PC-3 (cell line): Measurements from ENCODE around the gene COLEC12. TPM values are rescaled to one million over a fixed set of nuclear protein-coding genes. Genes with fewer than 3 reads are reported as not detected.

Experiments used
- ATAC-seq: fragments of 200-7000 bp; cut with Tn5 transposase; 2 replicates; pipeline ENCODE4 v1.9.1; 2020; ENCODE audit warnings: mild to moderate bottlenecking, moderate library complexity
- BruUV-seq: library from RNA; stranded (reverse); fragments of 400-500 nt; replicated peaks from 2 replicates; lab custom pipeline; 2021; lab: Mats Ljungman, UMichigan
- CTCF ChIA-PET: fragments of 300-600 bp; sonication (Branson Sonifier 250); formaldehyde crosslinking; loops from one replicate; lab custom pipeline; 2022; ENCODE audit warnings: antibody characterized with exemption; lab: Charles Lee
- POLR2A ChIA-PET: fragments of 300-600 bp; sonication (Branson Sonifier 250); formaldehyde crosslinking; loops from one replicate; lab custom pipeline; 2022; ENCODE audit warnings: antibody characterized with exemption; ENCODE audit not compliant: unreplicated experiment; lab: Charles Lee
- DNase-seq: peaks from one replicate; pipeline ENCODE4 v3.0.0-alpha.2; 2015
- H2AFZ ChIP-seq: fragments of 300-600 bp; sonication (generic); 2 replicates; pipeline ENCODE4 v1.6.0; 2016; ENCODE audit warnings: antibody characterized with exemption, low read length
- H3F3A ChIP-seq: fragments of 300-600 bp; sonication (generic); one replicate; pipeline ENCODE4 v1.6.0; 2017; ENCODE audit warnings: antibody characterized with exemption, low read length, control low read depth, mild to moderate bottlenecking; ENCODE audit not compliant: unreplicated experiment
- H3K27ac ChIP-seq: fragments of 300-600 bp; sonication (generic); 2 replicates; pipeline ENCODE4 v1.5.1; 2016; ENCODE audit warnings: mild to moderate bottlenecking, low read length
- H3K27me3 ChIP-seq: fragments of 300-600 bp; sonication (generic); 2 replicates; pipeline ENCODE4 v1.6.1; 2016; ENCODE audit warnings: low read length, mixed read lengths
- H3K36me3 ChIP-seq: fragments of 300-600 bp; sonication (generic); 2 replicates; pipeline ENCODE4 v1.6.1; 2016; ENCODE audit warnings: low read depth, mixed run types, low read length, mixed read lengths
- H3K4me1 ChIP-seq: fragments of 300-600 bp; sonication (generic); 2 replicates; pipeline ENCODE4 v1.5.1; 2016; ENCODE audit warnings: low read length; ENCODE audit not compliant: insufficient read depth
- H3K4me2 ChIP-seq: fragments of 300-600 bp; sonication (generic); 2 replicates; pipeline ENCODE4 v1.6.0; 2016; ENCODE audit warnings: low read length
- H3K4me3 ChIP-seq: fragments of 300-600 bp; sonication (generic); 2 replicates; pipeline ENCODE4 v1.5.1; 2016; ENCODE audit warnings: mild to moderate bottlenecking, low read length, mixed read lengths
- H3K79me2 ChIP-seq: fragments of 300-600 bp; sonication (generic); 2 replicates; pipeline ENCODE4 v1.6.1; 2017; ENCODE audit warnings: low read length, mixed read lengths
- H3K9ac ChIP-seq: fragments of 300-600 bp; sonication (generic); 2 replicates; pipeline ENCODE4 v1.6.0; 2016; ENCODE audit warnings: mild to moderate bottlenecking, low read length
- H3K9me2 ChIP-seq: fragments of 300-600 bp; sonication (generic); replicated peaks from 2 replicates; pipeline ENCODE4 v1.6.1; 2016; ENCODE audit warnings: mixed run types, low read length, mixed read lengths
- H3K9me3 ChIP-seq: fragments of 300-600 bp; sonication (generic); 2 replicates; pipeline ENCODE4 v1.6.1; 2016; ENCODE audit warnings: low read length, mixed read lengths
- H4K20me1 ChIP-seq: fragments of 300-600 bp; sonication (generic); 2 replicates; pipeline ENCODE4 v1.6.1; 2016; ENCODE audit warnings: low read length, mixed read lengths
- EZH2 ChIP-seq: fragments of 300-600 bp; sonication (generic); IDR thresholded peaks from one replicate; pipeline ENCODE4 v1.6.1; 2017; ENCODE audit warnings: antibody characterized with exemption, mild to moderate bottlenecking, low read length; ENCODE audit not compliant: unreplicated experiment
- EZH2phosphoT487 ChIP-seq: fragments of 300-600 bp; sonication (generic); IDR thresholded peaks from 2 replicates; pipeline ENCODE4 v1.6.1; 2018; ENCODE audit warnings: mild to moderate bottlenecking, antibody characterized with exemption, low read length, borderline replicate concordance
- intact Hi-C: fragments of 100-400 bp; cut with micrococcal nuclease; formaldehyde crosslinking; loops from 2 replicates; pipeline ENCODE4 v1.9.0; 2023
- total RNA-seq: library from RNA; depleted of rRNA; stranded (reverse); fragments of >200 nt; gene quantifications from 2 replicates; pipeline ENCODE4 v1.2.3, GENCODE V29; 2014
- TF ChIP-seq, protein P1 (sequence below): fragments of 300-600 bp; sonication (generic); conservative IDR thresholded peaks from 2 replicates; pipeline ENCODE4 v1.5.1; 2017; ENCODE audit warnings: antibody characterized with exemption, low read depth, mild to moderate bottlenecking, low read length

The COLEC12 gene
- total RNA-seq, 1 experiment from 2014 or later = 0.04 TPM

DNA sequence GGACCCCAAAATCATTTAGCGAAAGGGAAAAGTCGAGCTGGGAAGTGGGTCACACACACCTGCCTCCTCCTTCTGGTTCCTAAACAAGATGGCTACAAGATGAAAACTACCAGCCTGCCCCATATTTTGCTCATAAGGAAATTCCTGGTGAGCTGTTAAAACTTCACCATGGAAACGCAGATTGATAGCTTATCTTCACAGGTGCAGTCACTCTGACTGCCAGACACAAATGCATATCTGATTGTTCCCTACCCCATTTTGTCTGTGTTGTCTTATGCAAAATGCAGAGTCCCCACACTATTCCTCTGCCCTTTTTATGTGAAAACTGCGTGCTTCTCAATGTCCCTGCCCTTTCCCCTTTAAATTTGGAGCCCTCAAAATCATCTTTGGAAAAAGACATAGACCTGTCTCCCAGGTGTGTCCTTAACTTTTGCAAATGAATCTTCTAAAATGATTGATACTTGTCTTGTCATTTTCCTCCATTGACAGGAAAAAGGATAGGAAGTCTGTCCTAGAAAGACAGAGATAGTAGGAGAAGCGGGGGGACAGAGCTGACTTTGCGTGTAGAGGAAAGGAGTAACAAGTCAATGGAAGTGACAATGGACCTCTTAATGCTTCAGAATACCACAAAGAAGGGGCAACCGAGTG is 193.8 kb downstream of the COLEC12 start:
- Histone ChIP-seq H3K4me3 (no peak overlapping the region), H3F3A (no peaks in the 10 kb centered on the region), H3K27me3 (peaks cover 86% of the 10 kb centered on the region), H3K9me3 (no peaks in the 10 kb centered on the region), H3K4me1 (no peaks in the 10 kb centered on the region), H3K9ac (no peak overlapping the region), H3K27ac (no peak overlapping the region), H3K9me2 (no peaks in the 10 kb centered on the region), H2AFZ (no peak overlapping the region), H3K4me2 (no peak overlapping the region), H3K79me2 (no peaks in the 10 kb centered on the region), H3K36me3 (no peaks in the 10 kb centered on the region), H4K20me1 (no peaks in the 10 kb centered on the region)
- TF ChIP-seq, protein P1, sequence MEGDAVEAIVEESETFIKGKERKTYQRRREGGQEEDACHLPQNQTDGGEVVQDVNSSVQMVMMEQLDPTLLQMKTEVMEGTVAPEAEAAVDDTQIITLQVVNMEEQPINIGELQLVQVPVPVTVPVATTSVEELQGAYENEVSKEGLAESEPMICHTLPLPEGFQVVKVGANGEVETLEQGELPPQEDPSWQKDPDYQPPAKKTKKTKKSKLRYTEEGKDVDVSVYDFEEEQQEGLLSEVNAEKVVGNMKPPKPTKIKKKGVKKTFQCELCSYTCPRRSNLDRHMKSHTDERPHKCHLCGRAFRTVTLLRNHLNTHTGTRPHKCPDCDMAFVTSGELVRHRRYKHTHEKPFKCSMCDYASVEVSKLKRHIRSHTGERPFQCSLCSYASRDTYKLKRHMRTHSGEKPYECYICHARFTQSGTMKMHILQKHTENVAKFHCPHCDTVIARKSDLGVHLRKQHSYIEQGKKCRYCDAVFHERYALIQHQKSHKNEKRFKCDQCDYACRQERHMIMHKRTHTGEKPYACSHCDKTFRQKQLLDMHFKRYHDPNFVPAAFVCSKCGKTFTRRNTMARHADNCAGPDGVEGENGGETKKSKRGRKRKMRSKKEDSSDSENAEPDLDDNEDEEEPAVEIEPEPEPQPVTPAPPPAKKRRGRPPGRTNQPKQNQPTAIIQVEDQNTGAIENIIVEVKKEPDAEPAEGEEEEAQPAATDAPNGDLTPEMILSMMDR = no peak
- no peak for TF ChIP-seq EZH2phosphoT487
- TF ChIP-seq EZH2 = no peak
- intact Hi-C loops = no loop called here
- CTCF ChIA-PET = no interaction called here
- DNase-seq = no peak
- POLR2A ChIA-PET = no interaction called here
- no TSS peak for BruUV-seq
- ATAC-seq = no peak

DNA sequence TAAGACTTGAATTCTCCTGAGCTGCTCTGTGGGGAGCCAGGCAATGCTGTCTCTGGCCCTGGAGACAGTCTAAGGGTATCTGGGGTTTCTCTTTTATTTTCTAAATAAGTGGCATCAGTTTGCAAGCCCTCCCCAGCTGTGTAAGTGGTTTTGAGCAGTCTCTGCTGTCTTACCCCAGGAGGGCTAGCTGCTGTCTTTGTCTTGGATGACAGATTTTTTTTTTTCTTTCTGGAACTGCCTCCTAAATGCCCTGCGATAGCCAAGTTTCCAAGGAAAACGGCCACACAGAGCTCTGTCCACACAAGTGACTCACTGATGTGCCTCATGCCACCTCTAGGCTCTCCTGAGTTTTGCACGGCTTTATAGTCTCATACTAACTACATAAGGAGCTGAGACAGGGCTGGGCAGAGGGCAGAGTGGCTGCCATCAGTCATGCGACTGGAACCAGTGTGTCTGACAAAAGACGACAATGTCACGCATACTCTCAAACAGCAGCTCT is 195.4 kb downstream of the COLEC12 start:
- Histone ChIP-seq H3K9ac (no peak overlapping the region), H3K9me2 (no peaks in the 10 kb centered on the region), H3K27me3 (peaks cover 83% of the 10 kb centered on the region), H3K9me3 (no peaks in the 10 kb centered on the region), H3K36me3 (no peaks in the 10 kb centered on the region), H3K4me3 (no peak overlapping the region), H3K79me2 (no peaks in the 10 kb centered on the region), H3F3A (no peaks in the 10 kb centered on the region), H3K4me1 (no peaks in the 10 kb centered on the region), H4K20me1 (no peaks in the 10 kb centered on the region), H2AFZ (no peak overlapping the region), H3K4me2 (no peak overlapping the region), H3K27ac (no peak overlapping the region)
- no peak for TF ChIP-seq EZH2phosphoT487
- no peak for TF ChIP-seq EZH2
- TF ChIP-seq, protein P1 = no peak
- ChIA-PET POLR2A (no interaction called here), CTCF (no interaction called here)
- ATAC-seq = peak; percentile 69; the same call in 1 of the 2 replicates
- no TSS peak for BruUV-seq
- DNase-seq = peak; percentile 31
- intact Hi-C loops = no loop called here

DNA sequence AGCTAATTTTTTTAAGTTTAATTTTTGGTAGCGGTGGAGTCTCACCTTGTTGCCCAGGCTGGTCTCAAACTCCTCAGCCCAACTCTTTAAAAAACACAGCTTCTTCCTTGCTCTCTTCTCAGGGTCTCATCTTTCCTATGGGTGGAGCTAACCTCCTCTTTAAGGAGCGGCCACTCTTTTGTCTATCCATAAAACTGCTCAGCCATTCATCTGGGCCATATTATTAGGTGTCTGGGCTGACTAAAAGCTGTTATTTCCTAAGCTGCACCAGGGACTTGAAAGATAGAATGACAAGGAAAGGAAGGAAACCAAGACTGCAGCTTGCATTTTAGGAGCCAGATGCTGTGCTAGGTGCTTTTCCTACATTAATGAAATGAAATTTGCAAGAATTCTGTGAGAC is 196.9 kb downstream of the COLEC12 start:
- POLR2A ChIA-PET = no interaction called here
- TF ChIP-seq EZH2phosphoT487 (no peak), EZH2 (no peak)
- TF ChIP-seq, protein P1 = no peak
- no peak overlapping the region for H3K4me3 ChIP-seq
- intact Hi-C loops = no loop called here
- no peak overlapping the region for H2AFZ ChIP-seq
- H3K9me2 ChIP-seq = no peaks in the 10 kb centered on the region
- CTCF ChIA-PET = no interaction called here
- BruUV-seq = no TSS peak
- ATAC-seq (no peak), DNase-seq (no peak)
- H3F3A ChIP-seq = no peaks in the 10 kb centered on the region
- no peaks in the 10 kb centered on the region for H3K4me1 ChIP-seq
- no peaks in the 10 kb centered on the region for H3K79me2 ChIP-seq
- no peak overlapping the region for H3K4me2 ChIP-seq
- peaks cover 82% of the 10 kb centered on the region for H3K27me3 ChIP-seq
- no peak overlapping the region for H3K9ac ChIP-seq
- no peaks in the 10 kb centered on the region for H3K36me3 ChIP-seq
- H3K27ac ChIP-seq = no peak overlapping the region
- no peaks in the 10 kb centered on the region for H3K9me3 ChIP-seq
- no peaks in the 10 kb centered on the region for H4K20me1 ChIP-seq
